SU-DHL-6 (cell line): ENCODE measurements around the gene EIF4EBP2.

Experiments
- H2AFZ ChIP-seq: fragments of 200-600 bp; sonication (generic); 2 replicates; pipeline ENCODE4 v1.6.1; 2014; ENCODE audit warnings: low read depth, mild to moderate bottlenecking, moderate library complexity, mixed read lengths, antibody characterized with exemption, low read length; ENCODE audit not compliant: severe bottlenecking
- H3F3A ChIP-seq: fragments of 200-600 bp; shearing (Covaris generic); 2 replicates; pipeline ENCODE4 v1.6.0; 2016; ENCODE audit warnings: antibody characterized with exemption, mild to moderate bottlenecking; ENCODE audit not compliant: insufficient read depth
- H3K27ac ChIP-seq: fragments of 200-600 bp; sonication (generic); 2 replicates; pipeline ENCODE4 v1.5.1; 2016; ENCODE audit warnings: low read depth, mild to moderate bottlenecking, low read length, moderate library complexity, mixed read lengths
- H3K27me3 ChIP-seq: fragments of 200-600 bp; sonication (generic), shearing (Covaris generic); 2 replicates; pipeline ENCODE4 v1.6.0; 2014; ENCODE audit warnings: mild to moderate bottlenecking, low read length
- H3K36me3 ChIP-seq: fragments of 200-600 bp; sonication (generic); 2 replicates; pipeline ENCODE4 v1.6.1; 2014; ENCODE audit warnings: mild to moderate bottlenecking, low read length, mixed read lengths
- H3K4me2 ChIP-seq: fragments of 300-600, 200-600 bp; shearing (Covaris generic), sonication (generic); 2 replicates; pipeline ENCODE4 v1.6.0; 2014; ENCODE audit warnings: low read length, low read depth, mild to moderate bottlenecking; ENCODE audit not compliant: poor library complexity, severe bottlenecking
- H3K4me3 ChIP-seq: fragments of 200-600 bp; sonication (generic); 2 replicates; pipeline ENCODE4 v1.5.1; 2014; ENCODE audit warnings: antibody characterized with exemption, low read length, mild to moderate bottlenecking, mixed read lengths; ENCODE audit not compliant: insufficient read depth, poor library complexity, severe bottlenecking
- H3K79me2 ChIP-seq: fragments of 200-600 bp; sonication (generic); 2 replicates; pipeline ENCODE4 v1.6.1; 2014; ENCODE audit warnings: mild to moderate bottlenecking, low read length, moderate library complexity; ENCODE audit not compliant: insufficient read depth
- H3K9ac ChIP-seq: fragments of 200-600 bp; sonication (generic); 2 replicates; pipeline ENCODE4 v1.7.0; 2014; ENCODE audit warnings: mild to moderate bottlenecking, low read length
- H3K9me2 ChIP-seq: fragments of 200-600 bp; sonication (generic); replicated peaks from 2 replicates; pipeline ENCODE4 v1.6.1; 2014; ENCODE audit warnings: low read length; ENCODE audit not compliant: insufficient read depth
- H3K9me3 ChIP-seq: fragments of 200-600 bp; sonication (generic); 2 replicates; pipeline ENCODE4 v1.6.1; 2014; ENCODE audit warnings: low read length, mixed read lengths; ENCODE audit not compliant: insufficient read depth
- H4K20me1 ChIP-seq: fragments of 200-600 bp; sonication (generic); 2 replicates; pipeline ENCODE4 v1.6.1; 2014; ENCODE audit warnings: low read depth, mild to moderate bottlenecking, antibody characterized with exemption, low read length, moderate library complexity, mixed read lengths
- EZH2phosphoT487 ChIP-seq: fragments of 200-600 bp; sonication (generic), shearing (Covaris generic); conservative IDR thresholded peaks from 2 replicates; pipeline ENCODE4 v1.6.1; 2018; ENCODE audit warnings: mild to moderate bottlenecking, antibody characterized with exemption, low read length, moderate library complexity, mixed read lengths
- TF ChIP-seq, protein P1 (sequence below): fragments of 200-600 bp; sonication (generic); IDR thresholded peaks from one replicate; pipeline ENCODE4 v1.5.1; 2017; ENCODE audit warnings: antibody characterized with exemption, mild to moderate bottlenecking, low read length, moderate library complexity; ENCODE audit not compliant: insufficient read depth, poor library complexity, severe bottlenecking

The EIF4EBP2 gene

GRCh38 chr10:70462349-70462984 lies 58.5 kb downstream of the EIF4EBP2 start:
- H3K36me3 ChIP-seq: no peaks in the 10 kb centered on the region
- H3K79me2 ChIP-seq: no peaks in the 10 kb centered on the region
- no peaks in the 10 kb centered on the region for H4K20me1 ChIP-seq
- no peak overlapping the region for H3K4me2 ChIP-seq
- no peaks in the 10 kb centered on the region for H3K9me3 ChIP-seq
- H3K27me3 ChIP-seq: no peaks in the 10 kb centered on the region
- H3K9ac ChIP-seq: no peak overlapping the region
- no peaks in the 10 kb centered on the region for H3K9me2 ChIP-seq
- H3K27ac ChIP-seq: no peak overlapping the region
- TF ChIP-seq EZH2phosphoT487: no peak
- TF ChIP-seq, protein P1, sequence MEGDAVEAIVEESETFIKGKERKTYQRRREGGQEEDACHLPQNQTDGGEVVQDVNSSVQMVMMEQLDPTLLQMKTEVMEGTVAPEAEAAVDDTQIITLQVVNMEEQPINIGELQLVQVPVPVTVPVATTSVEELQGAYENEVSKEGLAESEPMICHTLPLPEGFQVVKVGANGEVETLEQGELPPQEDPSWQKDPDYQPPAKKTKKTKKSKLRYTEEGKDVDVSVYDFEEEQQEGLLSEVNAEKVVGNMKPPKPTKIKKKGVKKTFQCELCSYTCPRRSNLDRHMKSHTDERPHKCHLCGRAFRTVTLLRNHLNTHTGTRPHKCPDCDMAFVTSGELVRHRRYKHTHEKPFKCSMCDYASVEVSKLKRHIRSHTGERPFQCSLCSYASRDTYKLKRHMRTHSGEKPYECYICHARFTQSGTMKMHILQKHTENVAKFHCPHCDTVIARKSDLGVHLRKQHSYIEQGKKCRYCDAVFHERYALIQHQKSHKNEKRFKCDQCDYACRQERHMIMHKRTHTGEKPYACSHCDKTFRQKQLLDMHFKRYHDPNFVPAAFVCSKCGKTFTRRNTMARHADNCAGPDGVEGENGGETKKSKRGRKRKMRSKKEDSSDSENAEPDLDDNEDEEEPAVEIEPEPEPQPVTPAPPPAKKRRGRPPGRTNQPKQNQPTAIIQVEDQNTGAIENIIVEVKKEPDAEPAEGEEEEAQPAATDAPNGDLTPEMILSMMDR: no peak
- H3F3A ChIP-seq: no peaks in the 10 kb centered on the region
- no peak overlapping the region for H2AFZ ChIP-seq
- H3K4me3 ChIP-seq: no peak overlapping the region

- no peaks in the 10 kb centered on the region for H4K20me1 ChIP-seq
- TF ChIP-seq, protein P1: no peak
- no peak for TF ChIP-seq EZH2phosphoT487
- no peaks in the 10 kb centered on the region for H3F3A ChIP-seq
- H3K9me2 ChIP-seq: no peaks in the 10 kb centered on the region
- no peak overlapping the region for H3K9ac ChIP-seq
- no peak overlapping the region for H3K27ac ChIP-seq
- no peaks in the 10 kb centered on the region for H3K9me3 ChIP-seq
- H3K27me3 ChIP-seq: no peaks in the 10 kb centered on the region
- H2AFZ ChIP-seq: no peak overlapping the region
- H3K4me2 ChIP-seq: no peak overlapping the region
- no peak overlapping the region for H3K4me3 ChIP-seq
- H3K36me3 ChIP-seq: no peaks in the 10 kb centered on the region
- no peaks in the 10 kb centered on the region for H3K79me2 ChIP-seq
Measured at GRCh38 chr10:70465278-70465677, 61.3 kb downstream of the EIF4EBP2 start.

DNA sequence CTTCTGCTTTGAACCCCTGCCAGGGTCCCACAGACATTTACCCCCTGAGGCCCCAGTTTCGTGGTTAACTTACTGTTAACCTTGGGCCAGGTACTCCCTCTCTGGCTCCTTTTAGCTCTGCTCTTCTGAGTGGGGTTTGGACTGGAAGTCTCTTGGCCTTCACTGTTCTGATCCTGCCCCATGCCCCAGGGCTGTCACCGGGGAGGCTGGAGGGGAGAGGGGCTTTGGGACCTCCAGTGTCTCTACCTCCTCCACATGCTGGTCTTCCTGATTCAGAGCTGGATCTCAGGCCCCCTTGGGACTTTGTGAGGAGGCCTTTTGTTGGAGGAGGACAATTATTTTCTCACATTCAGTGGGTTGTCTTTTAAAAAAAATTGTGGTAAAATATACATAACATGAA lies 61.9 kb downstream of the EIF4EBP2 start:
- Histone ChIP-seq H3K27me3 (no peaks in the 10 kb centered on the region), H3K27ac (no peak overlapping the region), H3K36me3 (no peaks in the 10 kb centered on the region), H3K79me2 (no peaks in the 10 kb centered on the region), H3K9me2 (no peaks in the 10 kb centered on the region), H2AFZ (no peak overlapping the region), H3K4me3 (no peak overlapping the region), H3K9ac (no peak overlapping the region), H3K9me3 (no peaks in the 10 kb centered on the region), H3F3A (no peaks in the 10 kb centered on the region), H4K20me1 (no peaks in the 10 kb centered on the region), H3K4me2 (no peak overlapping the region)
- TF ChIP-seq, protein P1: no peak
- TF ChIP-seq EZH2phosphoT487: no peak
